ENCODE results near the gene RPIA.
A peak's percentile ranks its signal among the peaks of the same experiment; 100 is the strongest.
"Not testable (repeated sequence)": the region's sequence is repeated elsewhere in the genome, so short reads cannot be mapped to it uniquely, and the experiment has no call there.

RPIA gene

DNA sequence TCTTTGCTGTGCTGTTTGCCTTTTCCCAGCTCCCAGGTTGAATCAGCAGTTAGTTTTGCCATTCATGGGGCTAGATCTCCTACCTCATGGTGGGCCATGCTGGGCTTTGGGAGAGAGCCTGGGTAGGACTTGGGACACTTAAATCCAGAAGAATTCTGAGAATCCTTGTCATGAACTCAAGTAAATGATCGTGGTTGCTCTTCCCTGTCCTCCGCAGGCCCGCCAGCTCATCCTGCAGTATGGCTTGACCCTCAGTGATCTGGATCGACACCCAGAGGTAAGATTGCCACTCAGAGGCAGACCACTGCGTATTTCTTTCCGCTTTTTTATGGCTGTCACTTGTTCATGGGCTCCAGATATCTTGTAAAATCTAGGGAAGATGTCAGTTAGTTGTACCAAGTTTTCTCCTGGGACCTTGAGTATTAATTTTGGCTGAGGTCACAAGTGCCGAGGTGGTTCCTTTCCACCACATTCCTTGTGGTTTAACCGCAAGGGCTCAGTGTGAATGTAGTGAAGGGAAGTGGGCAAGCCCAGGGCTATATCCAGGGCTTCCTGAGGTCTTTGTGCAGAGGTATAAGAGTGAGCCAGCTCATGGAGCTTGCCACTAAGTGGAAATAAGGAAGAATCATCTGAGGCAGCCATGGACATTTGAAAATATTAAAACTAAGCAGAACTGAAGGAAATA is 37.7 kb downstream of the RPIA start:
- no peak for DNase-seq (ENCODE audit: extremely low read depth in 1 of 2, low read depth in 1 of 2)

GRCh38 chr2:88733155-88733902 is 41.9 kb downstream of the RPIA start:
- no peak for DNase-seq (ENCODE audit: extremely low read depth in 1 of 2, low read depth in 1 of 2)

GRCh38 chr2:88735133-88735532 is 43.7 kb downstream of the RPIA start:
- no peak for DNase-seq (ENCODE audit: extremely low read depth in 1 of 2, low read depth in 1 of 2)

GRCh38 chr2:88735853-88736252 is 44.4 kb downstream of the RPIA start:
- peak in 1 of 2 donors; percentile 39 for DNase-seq (ENCODE audit: extremely low read depth in 1 of 2, low read depth in 1 of 2)

GRCh38 chr2:88736437-88736836 is 45.0 kb downstream of the RPIA start:
- no peak for DNase-seq (ENCODE audit: extremely low read depth in 1 of 2, low read depth in 1 of 2)

GRCh38 chr2:88737385-88737784 is 45.9 kb downstream of the RPIA start:
- DNase-seq (ENCODE audit: extremely low read depth in 1 of 2, low read depth in 1 of 2): no peak

GRCh38 chr2:88738271-88738670 is 46.8 kb downstream of the RPIA start:
- DNase-seq (ENCODE audit: extremely low read depth in 1 of 2, low read depth in 1 of 2): no peak

DNA sequence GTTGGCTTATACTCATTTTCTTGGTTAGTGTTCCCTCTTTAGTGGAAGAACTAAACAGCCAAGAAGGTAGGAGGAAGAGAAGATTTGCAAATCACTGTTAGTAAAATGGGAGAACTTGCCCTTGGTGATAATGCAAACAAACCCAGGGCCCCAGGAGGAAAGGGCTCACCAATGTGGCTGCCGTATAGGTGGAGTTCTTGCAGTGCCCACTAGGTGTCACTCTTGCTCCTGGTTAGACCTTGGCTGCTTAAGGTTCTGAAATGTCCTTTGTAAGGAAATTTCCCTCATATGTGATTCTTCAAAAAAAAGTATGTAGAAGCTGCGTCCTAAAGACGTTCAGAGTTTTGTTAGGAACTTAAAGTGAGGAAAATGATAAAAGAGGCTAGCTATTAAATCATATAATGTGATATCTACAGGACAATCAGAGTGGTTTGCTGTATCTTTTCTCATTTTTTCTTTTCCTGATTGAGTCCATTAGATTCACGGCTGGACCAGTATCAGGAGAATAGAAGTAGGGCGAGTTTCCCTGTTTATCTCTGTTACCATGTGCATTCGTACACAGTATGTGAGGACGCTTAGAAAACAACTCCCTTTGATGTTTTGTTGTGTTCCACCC is 48.6 kb downstream of the RPIA start:
- DNase-seq (ENCODE audit: extremely low read depth in 1 of 2, low read depth in 1 of 2): peak; percentile 15 to 41

DNA sequence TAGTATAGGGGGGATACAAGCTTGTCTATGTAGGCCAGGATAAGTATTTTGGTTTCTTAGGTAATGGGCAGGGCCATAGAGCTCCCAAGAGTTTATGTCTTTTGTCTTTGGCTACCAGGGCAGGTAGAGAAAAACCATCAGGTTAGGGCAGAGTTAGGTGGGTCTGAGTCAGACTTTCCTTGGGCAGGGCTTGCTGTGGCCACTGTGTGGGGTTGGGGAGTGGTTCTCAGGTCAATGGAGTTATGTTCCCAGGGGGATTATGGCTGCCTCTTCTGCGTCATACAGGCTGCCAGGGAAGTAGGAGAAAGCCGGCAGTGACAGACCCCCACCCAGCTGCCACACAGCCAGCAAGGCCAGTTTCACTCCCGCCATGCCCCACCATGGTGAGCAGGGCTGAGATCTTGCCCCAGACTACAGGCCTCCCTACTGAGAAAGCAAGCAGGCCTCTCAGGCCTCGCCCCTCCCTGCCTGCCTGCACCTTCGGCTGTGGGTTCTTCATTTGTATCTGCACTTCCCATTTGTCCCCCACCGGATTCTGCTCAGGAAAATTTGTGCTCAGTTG is 55.5 kb downstream of the RPIA start:
- no peak for DNase-seq (ENCODE audit: extremely low read depth in 1 of 2, low read depth in 1 of 2)

DNA sequence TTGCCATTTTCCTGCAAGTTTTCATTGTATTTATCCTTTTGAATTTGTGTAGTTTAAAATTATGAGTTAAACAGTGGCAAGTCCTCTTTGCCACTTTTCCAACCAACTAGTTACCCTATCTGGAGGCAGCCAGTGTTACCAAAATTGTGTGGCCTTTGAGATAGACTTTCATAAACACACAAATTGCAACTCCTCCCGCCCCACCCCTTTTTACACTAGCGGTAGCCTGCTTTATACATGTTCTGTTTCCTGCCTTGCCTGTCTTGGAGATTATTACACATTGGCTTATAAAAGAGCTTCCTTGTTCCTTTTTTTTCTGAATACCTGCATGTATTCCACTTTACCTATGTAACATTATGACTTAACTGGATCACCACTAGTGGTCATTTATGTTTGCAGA is 56.5 kb downstream of the RPIA start:
- DNase-seq (ENCODE audit: extremely low read depth in 1 of 2, low read depth in 1 of 2): no peak

GRCh38 chr2:88751768-88752167 is 60.3 kb downstream of the RPIA start:
- DNase-seq (ENCODE audit: extremely low read depth in 1 of 2, low read depth in 1 of 2): no peak

- no peak for DNase-seq (ENCODE audit: extremely low read depth in 1 of 2, low read depth in 1 of 2)
Observed at GRCh38 chr2:88753833-88754584, 62.5 kb downstream of the RPIA start.

GRCh38 chr2:88754585-88755320 is 63.3 kb downstream of the RPIA start:
- DNase-seq (ENCODE audit: extremely low read depth in 1 of 2, low read depth in 1 of 2): no peak

- DNase-seq (ENCODE audit: extremely low read depth in 1 of 2, low read depth in 1 of 2): no peak
Observed at GRCh38 chr2:88755836-88756235, 64.4 kb downstream of the RPIA start.

- no peak for DNase-seq (ENCODE audit: extremely low read depth in 1 of 2, low read depth in 1 of 2)
Observed at GRCh38 chr2:88757025-88757424, 65.6 kb downstream of the RPIA start.

GRCh38 chr2:88758702-88759101 is 67.2 kb downstream of the RPIA start:
- not testable (repeated sequence) for DNase-seq (ENCODE audit: extremely low read depth in 1 of 2, low read depth in 1 of 2)

DNA sequence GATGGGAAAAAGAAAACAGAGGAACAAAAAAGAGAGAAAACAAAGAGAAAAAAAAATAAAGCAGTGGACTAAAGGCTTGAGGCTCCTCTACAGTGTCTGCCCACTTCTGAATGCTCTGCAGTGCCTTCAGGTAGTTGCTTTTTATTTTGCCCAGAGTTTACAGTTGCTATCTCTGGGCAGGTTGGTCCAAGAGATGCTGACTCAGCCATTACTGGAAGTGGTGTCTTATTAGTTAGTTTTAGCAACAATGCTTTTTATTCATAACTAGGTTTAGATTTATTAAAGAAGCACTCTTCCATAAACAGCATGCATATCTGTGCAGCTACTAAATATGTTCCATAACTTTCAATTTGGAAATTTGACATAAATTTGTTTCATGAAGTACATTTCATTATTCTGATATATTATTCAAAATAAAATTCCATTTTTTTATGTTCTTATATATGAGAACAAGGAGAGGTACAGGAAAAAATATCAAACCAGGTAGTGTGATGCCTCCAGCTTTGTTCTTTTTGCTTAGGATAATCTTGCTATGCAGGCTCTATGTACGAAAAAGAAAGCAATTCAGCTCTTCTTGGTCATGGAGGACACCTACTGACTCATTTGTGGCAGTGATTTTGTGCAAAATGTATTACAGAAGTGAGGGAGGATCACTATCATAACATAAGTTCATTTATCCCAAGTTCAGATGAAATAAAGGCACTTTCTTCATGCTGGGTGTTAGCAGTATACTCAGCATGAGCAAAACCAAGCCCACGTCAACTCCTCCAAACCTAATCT is 69.5 kb downstream of the RPIA start:
- DNase-seq (ENCODE audit: extremely low read depth in 1 of 2, low read depth in 1 of 2): no peak

- DNase-seq (ENCODE audit: extremely low read depth in 1 of 2, low read depth in 1 of 2): no peak
Observed at GRCh38 chr2:88764141-88764849, 72.8 kb downstream of the RPIA start.

DNA sequence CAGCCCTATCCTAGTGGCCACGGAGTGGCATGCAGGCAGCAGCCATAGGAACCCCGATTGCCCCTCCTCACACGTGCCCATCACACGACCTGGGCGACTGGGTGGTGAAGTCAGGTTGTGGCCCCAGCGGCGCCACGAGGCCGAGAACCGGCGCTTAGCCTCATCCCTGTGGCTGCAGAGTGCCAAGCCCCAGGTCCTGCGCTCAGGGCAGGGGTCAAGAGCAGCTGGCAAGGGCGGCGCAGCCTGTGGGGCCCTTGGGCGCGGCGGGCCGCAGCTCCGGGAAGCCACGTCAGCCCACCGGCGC is 73.3 kb downstream of the RPIA start:
- DNase-seq (ENCODE audit: extremely low read depth in 1 of 2, low read depth in 1 of 2): no peak

All from stimulated activated CD8-positive, alpha-beta memory T cell treated with anti-CD3 and anti-CD28 coated beads, Interleukin-7, amount 100 ng/mL, for 48 hours (primary cell).